IMR-90 (cell line): ENCODE results near the gene SLC4A1. TPM values are rescaled to one million over a fixed set of nuclear protein-coding genes. Genes with fewer than 3 reads are reported as not detected.

Experiments
- ATAC-seq: fragments of 200-7000 bp; cut with Tn5 transposase; 2 replicates; pipeline ENCODE4 v1.9.1; 2020; ENCODE audit warnings: low read depth, mild to moderate bottlenecking, moderate library complexity
- BruUV-seq: library from RNA; stranded (reverse); fragments of 400-500 nt; replicated peaks from 2 replicates; lab custom pipeline; 2021; lab: Mats Ljungman, UMichigan
- CTCF ChIA-PET: fragments of 300-600 bp; formaldehyde crosslinking; extraction: SDS; loops from one replicate; lab custom pipeline; 2021; ENCODE audit warnings: antibody characterized with exemption; lab: Yijun Ruan, JAX
- POLR2A ChIA-PET: fragments of 300-600 bp; sonication (Branson Sonifier 250); formaldehyde crosslinking; loops from one replicate; lab custom pipeline; 2022; ENCODE audit warnings: antibody characterized with exemption; ENCODE audit not compliant: unreplicated experiment; lab: Charles Lee
- DNase-seq: peaks from one replicate; pipeline ENCODE4 v3.0.0; 2013
- H2AFZ ChIP-seq: replicated peaks from 2 replicates; pipeline ENCODE3; 2013; ENCODE audit warnings: low read length, mild to moderate bottlenecking; ENCODE audit not compliant: poor library complexity
- H2AK5ac ChIP-seq: 2 replicates; pipeline ENCODE4 v1.6.1; 2013; ENCODE audit warnings: low read depth, low read length, inconsistent platforms
- H2AK9ac ChIP-seq: replicated peaks from 2 replicates; pipeline ENCODE3; 2013; ENCODE audit warnings: mild to moderate bottlenecking, low read depth, low read length, moderate library complexity; ENCODE audit not compliant: poor library complexity
- H2BK120ac ChIP-seq: 2 replicates; pipeline ENCODE4 v1.6.1; 2013; ENCODE audit warnings: low read depth, low read length, inconsistent platforms
- H2BK15ac ChIP-seq: 3 replicates; pipeline ENCODE4 v1.6.1; 2013; ENCODE audit warnings: low read depth, low read length, inconsistent platforms
- H2BK20ac ChIP-seq: 2 replicates; pipeline ENCODE4 v1.6.1; 2013; ENCODE audit warnings: low read depth, mild to moderate bottlenecking, inconsistent platforms, low read length, moderate library complexity
- H2BK5ac ChIP-seq: 2 replicates; pipeline ENCODE4 v1.6.1; 2013; ENCODE audit warnings: mild to moderate bottlenecking, low read depth, low read length, inconsistent platforms; ENCODE audit not compliant: poor library complexity, severe bottlenecking
- H3K14ac ChIP-seq: replicated peaks from 2 replicates; pipeline ENCODE4 v1.6.1; 2013; ENCODE audit warnings: low read depth, low read length, inconsistent platforms
- H3K18ac ChIP-seq: 2 replicates; pipeline ENCODE4 v1.6.1; 2013; ENCODE audit warnings: low read depth, low read length, control low read depth
- H3K23ac ChIP-seq: 2 replicates; pipeline ENCODE4 v1.6.1; 2013; ENCODE audit warnings: low read depth, low read length, inconsistent platforms
- H3K27ac ChIP-seq: 2 replicates; pipeline ENCODE4 v1.5.1; 2013; ENCODE audit warnings: mild to moderate bottlenecking, control low read depth, low read length; ENCODE audit not compliant: insufficient read depth
- H3K27me3 ChIP-seq: 2 replicates; pipeline ENCODE4 v1.6.1; 2013; ENCODE audit warnings: low read length; ENCODE audit not compliant: control insufficient read depth, insufficient read depth
- H3K36me3 ChIP-seq: 2 replicates; pipeline ENCODE4 v1.6.1; 2013; ENCODE audit warnings: low read length, mixed read lengths; ENCODE audit not compliant: control insufficient read depth, insufficient read depth
- H3K4ac ChIP-seq: 2 replicates; pipeline ENCODE4 v1.6.1; 2013; ENCODE audit warnings: low read depth, low read length, inconsistent platforms
- H3K4me1 ChIP-seq: 2 replicates; pipeline ENCODE4 v1.6.1; 2013; ENCODE audit warnings: low read length, mixed read lengths; ENCODE audit not compliant: control insufficient read depth, insufficient read depth
- H3K4me2 ChIP-seq: 2 replicates; pipeline ENCODE4 v1.6.1; 2013; ENCODE audit warnings: low read depth, mild to moderate bottlenecking, control low read depth, low read length, moderate library complexity
- H3K4me3 ChIP-seq: 2 replicates; pipeline ENCODE4 v1.5.1; 2013; ENCODE audit warnings: low read depth, mild to moderate bottlenecking, control low read depth, low read length, moderate library complexity; ENCODE audit not compliant: insufficient read depth
- H3K56ac ChIP-seq: 2 replicates; pipeline ENCODE4 v1.6.1; 2013; ENCODE audit warnings: low read length, inconsistent platforms; ENCODE audit not compliant: insufficient read depth; ENCODE audit errors: extremely low read depth
- H3K79me1 ChIP-seq, 2 experiments: 2 replicates each; pipeline ENCODE4 v1.6.1; 2013; ENCODE audit warnings: low read length in 2 of 2, inconsistent platforms in 1 of 2, low read depth in 1 of 2
- H3K9ac ChIP-seq: 2 replicates; pipeline ENCODE4 v1.6.1; 2013; ENCODE audit warnings: low read depth, low read length, control low read depth
- H3K9me1 ChIP-seq: 2 replicates; pipeline ENCODE4 v1.6.1; 2013; ENCODE audit warnings: low read length, inconsistent platforms; ENCODE audit not compliant: insufficient read depth
- H3K9me3 ChIP-seq: 2 replicates; pipeline ENCODE4 v1.6.1; 2013; ENCODE audit warnings: low read length; ENCODE audit not compliant: control insufficient read depth, insufficient read depth
- H4K20me1 ChIP-seq: 2 replicates; pipeline ENCODE4 v1.6.1; 2013; ENCODE audit warnings: low read length, inconsistent platforms; ENCODE audit not compliant: insufficient read depth
- H4K5ac ChIP-seq: 2 replicates; pipeline ENCODE4 v1.6.1; 2013; ENCODE audit warnings: mild to moderate bottlenecking, low read depth, low read length, control low read depth
- H4K8ac ChIP-seq, 2 experiments: 2 replicates each; pipeline ENCODE4 v1.6.1; 2013; ENCODE audit warnings: low read depth in 2 of 2, low read length in 2 of 2, control low read depth in 1 of 2, inconsistent platforms in 1 of 2
- H4K91ac ChIP-seq: 2 replicates; pipeline ENCODE4 v1.6.1; 2013; ENCODE audit warnings: low read depth, low read length, inconsistent platforms; ENCODE audit not compliant: insufficient read depth
- BHLHE40 ChIP-seq: fragments of 150-350 bp; IDR thresholded peaks from 2 replicates; pipeline ENCODE4 v1.6.1; 2016; ENCODE audit warnings: mild to moderate bottlenecking, low read depth, low read length
- CEBPB ChIP-seq: IDR thresholded peaks from 2 replicates; pipeline ENCODE4 v1.6.1; 2012; ENCODE audit warnings: low read depth, low read length, improper control_type of control experiment
- CHD1 ChIP-seq: IDR thresholded peaks from 2 replicates; pipeline ENCODE4 v1.6.1; 2012; ENCODE audit warnings: low read depth, low read length, improper control_type of control experiment
- FOS ChIP-seq: fragments of 150-350 bp; IDR thresholded peaks from 2 replicates; pipeline ENCODE4 v1.6.1; 2016; ENCODE audit warnings: low read depth, low read length
- MAFK ChIP-seq: IDR thresholded peaks from 2 replicates; pipeline ENCODE4 v1.6.1; 2012; ENCODE audit warnings: low read depth, low read length, improper control_type of control experiment
- MAZ ChIP-seq: IDR thresholded peaks from 2 replicates; pipeline ENCODE4 v1.6.1; 2012; ENCODE audit warnings: low read depth, mild to moderate bottlenecking, low read length, improper control_type of control experiment, moderate library complexity, borderline replicate concordance
- MXI1 ChIP-seq: IDR thresholded peaks from 2 replicates; pipeline ENCODE4 v1.6.1; 2012; ENCODE audit warnings: low read depth, mild to moderate bottlenecking, low read length, moderate library complexity, borderline replicate concordance
- NFE2L2 ChIP-seq: fragments of 150-350 bp; IDR thresholded peaks from 2 replicates; pipeline ENCODE4 v1.6.1; 2016; ENCODE audit warnings: low read depth, mild to moderate bottlenecking, low read length
- POLR2A ChIP-seq: IDR thresholded peaks from 2 replicates; pipeline ENCODE4 v1.6.1; 2012; ENCODE audit warnings: mild to moderate bottlenecking, low read depth, low read length
- RAD21 ChIP-seq: IDR thresholded peaks from 2 replicates; pipeline ENCODE4 v1.6.1; 2012; ENCODE audit warnings: low read length, improper control_type of control experiment
- RCOR1 ChIP-seq: IDR thresholded peaks from 2 replicates; pipeline ENCODE4 v1.6.1; 2012; ENCODE audit warnings: mild to moderate bottlenecking, low read length, improper control_type of control experiment; ENCODE audit not compliant: insufficient replicate concordance
- RFX5 ChIP-seq: IDR thresholded peaks from 2 replicates; pipeline ENCODE4 v1.8.0; 2012; ENCODE audit warnings: low read depth, mild to moderate bottlenecking, low read length, moderate library complexity
- SMC3 ChIP-seq: fragments of 150-350 bp; IDR thresholded peaks from 2 replicates; pipeline ENCODE4 v1.6.1; 2016; ENCODE audit warnings: low read depth, mild to moderate bottlenecking, antibody characterized with exemption, low read length, moderate library complexity
- USF2 ChIP-seq: fragments of 150-350 bp; IDR thresholded peaks from 2 replicates; pipeline ENCODE4 v1.6.1; 2017; ENCODE audit warnings: mild to moderate bottlenecking, antibody characterized with exemption, low read length, low read depth
- dilution Hi-C: fragments of 300-500 bp; cut with HindIII; formaldehyde crosslinking; loops from one replicate; pipeline ENCODE4 v1.14.3; 2018; ENCODE audit warnings: low sequenced_read_pairs; ENCODE audit not compliant: unreplicated experiment
- in situ Hi-C: fragments of 300-500 bp; cut with MboI; formaldehyde crosslinking; loops from 3 replicates; pipeline ENCODE4 v1.14.3; 2019; ENCODE audit warnings: low sequenced_read_pairs, inconsistent platforms, mixed read lengths
- intact Hi-C: fragments of 100-400 bp; cut with micrococcal nuclease; formaldehyde crosslinking; loops from 2 replicates; pipeline ENCODE4 v1.10.0; 2022
- polyA plus RNA-seq, 3 experiments: library from polyadenylated mRNA; depleted of rRNA; stranded (reverse); fragments of >200 nt; gene quantifications; 2 replicates each; pipeline ENCODE4 v1.2.3, GENCODE V29; 2012; ENCODE audit warnings: low replicate concordance in 1 of 3
- total RNA-seq: library from RNA; depleted of rRNA; stranded (reverse); fragments of >200 nt; gene quantifications from 2 replicates; pipeline ENCODE4 v1.2.3, GENCODE V29; 2012
- TF ChIP-seq, protein P1 (sequence below): conservative IDR thresholded peaks from 2 replicates; pipeline ENCODE4 v1.5.1; 2012; ENCODE audit warnings: mild to moderate bottlenecking, low read depth, low read length, improper control_type of control experiment
- TF ChIP-seq, protein P2 (sequence below): fragments of 150-350 bp; IDR thresholded peaks from 2 replicates; pipeline ENCODE4 v1.6.1; 2016; ENCODE audit warnings: low read depth, mild to moderate bottlenecking, low read length, moderate library complexity, borderline replicate concordance

SLC4A1 gene
- total and polyA plus RNA-seq, 2 of the 4 experiments (the other 2 are of a cell fraction), result not detected

DNA sequence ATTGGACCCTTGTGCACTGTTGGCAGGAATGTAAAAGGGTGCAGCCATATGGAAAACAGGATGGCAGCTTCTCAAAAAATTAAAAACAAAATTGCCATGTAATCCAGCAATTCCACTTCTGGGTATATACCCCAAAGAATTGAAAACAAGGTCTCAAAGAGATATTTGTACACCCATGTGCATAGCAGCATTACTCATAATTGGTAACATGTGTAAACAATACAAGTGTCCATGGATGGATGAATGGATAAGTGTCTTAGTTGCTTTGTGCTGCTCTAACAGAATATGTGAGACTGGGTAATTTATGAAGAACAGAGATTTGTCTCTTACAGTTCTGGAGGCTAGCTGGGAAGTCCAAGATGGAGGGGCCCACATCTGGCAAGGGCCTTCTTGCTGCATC, 36.7 kb upstream of the SLC4A1 start:
- H3K9me3 ChIP-seq, result no peaks in the 10 kb centered on the region
- no peak overlapping the region for H2AK5ac ChIP-seq
- no peak overlapping the region for H2BK120ac ChIP-seq
- no peak overlapping the region for H3K18ac ChIP-seq
- no peak overlapping the region for H3K56ac ChIP-seq
- ChIA-PET POLR2A (interaction anchor here (0.6 kb wide), 1 partner anchor 28 kb away, joined by 7 read pairs; no protein-coding TSS in a partner anchor), CTCF (no interaction called here)
- no peaks in the 10 kb centered on the region for H3K36me3 ChIP-seq
- peaks cover 37% of the 10 kb centered on the region for H3K27me3 ChIP-seq
- no peak for TF ChIP-seq FOS
- TF ChIP-seq RCOR1, result no peak
- TF ChIP-seq RAD21, result no peak
- no peak for TF ChIP-seq CEBPB
- no peak for TF ChIP-seq SMC3
- no peak for TF ChIP-seq MAZ
- TF ChIP-seq MAFK, result no peak
- TF ChIP-seq NFE2L2, result no peak
- TF ChIP-seq RFX5, result no peak
- TF ChIP-seq, protein P1, sequence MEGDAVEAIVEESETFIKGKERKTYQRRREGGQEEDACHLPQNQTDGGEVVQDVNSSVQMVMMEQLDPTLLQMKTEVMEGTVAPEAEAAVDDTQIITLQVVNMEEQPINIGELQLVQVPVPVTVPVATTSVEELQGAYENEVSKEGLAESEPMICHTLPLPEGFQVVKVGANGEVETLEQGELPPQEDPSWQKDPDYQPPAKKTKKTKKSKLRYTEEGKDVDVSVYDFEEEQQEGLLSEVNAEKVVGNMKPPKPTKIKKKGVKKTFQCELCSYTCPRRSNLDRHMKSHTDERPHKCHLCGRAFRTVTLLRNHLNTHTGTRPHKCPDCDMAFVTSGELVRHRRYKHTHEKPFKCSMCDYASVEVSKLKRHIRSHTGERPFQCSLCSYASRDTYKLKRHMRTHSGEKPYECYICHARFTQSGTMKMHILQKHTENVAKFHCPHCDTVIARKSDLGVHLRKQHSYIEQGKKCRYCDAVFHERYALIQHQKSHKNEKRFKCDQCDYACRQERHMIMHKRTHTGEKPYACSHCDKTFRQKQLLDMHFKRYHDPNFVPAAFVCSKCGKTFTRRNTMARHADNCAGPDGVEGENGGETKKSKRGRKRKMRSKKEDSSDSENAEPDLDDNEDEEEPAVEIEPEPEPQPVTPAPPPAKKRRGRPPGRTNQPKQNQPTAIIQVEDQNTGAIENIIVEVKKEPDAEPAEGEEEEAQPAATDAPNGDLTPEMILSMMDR, result no peak
- no peak for TF ChIP-seq MXI1
- TF ChIP-seq BHLHE40, result no peak
- TF ChIP-seq CHD1, result no peak
- TF ChIP-seq, protein P2, sequence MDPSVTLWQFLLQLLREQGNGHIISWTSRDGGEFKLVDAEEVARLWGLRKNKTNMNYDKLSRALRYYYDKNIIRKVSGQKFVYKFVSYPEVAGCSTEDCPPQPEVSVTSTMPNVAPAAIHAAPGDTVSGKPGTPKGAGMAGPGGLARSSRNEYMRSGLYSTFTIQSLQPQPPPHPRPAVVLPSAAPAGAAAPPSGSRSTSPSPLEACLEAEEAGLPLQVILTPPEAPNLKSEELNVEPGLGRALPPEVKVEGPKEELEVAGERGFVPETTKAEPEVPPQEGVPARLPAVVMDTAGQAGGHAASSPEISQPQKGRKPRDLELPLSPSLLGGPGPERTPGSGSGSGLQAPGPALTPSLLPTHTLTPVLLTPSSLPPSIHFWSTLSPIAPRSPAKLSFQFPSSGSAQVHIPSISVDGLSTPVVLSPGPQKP, result no peak
- TF ChIP-seq USF2, result no peak
- TF ChIP-seq POLR2A, result no peak
- no peaks in the 10 kb centered on the region for H4K20me1 ChIP-seq
- DNase-seq (no peak), ATAC-seq (no peak)
- H2AK9ac ChIP-seq, result no peak overlapping the region
- dilution Hi-C loops, result no loop called here
- peaks cover 4% of the 10 kb centered on the region; the same call in 1 of the 2 replicates for H3K4me1 ChIP-seq
- H3K4me3 ChIP-seq, result no peak overlapping the region
- H4K8ac ChIP-seq, result no peak overlapping the region
- no peak overlapping the region for H3K4ac ChIP-seq
- no peak overlapping the region for H2AFZ ChIP-seq
- no peak overlapping the region for H2BK20ac ChIP-seq
- no peak overlapping the region for H3K23ac ChIP-seq
- no peak overlapping the region for H3K9ac ChIP-seq
- no peak overlapping the region for H4K91ac ChIP-seq
- H2BK5ac ChIP-seq, result no peak overlapping the region
- BruUV-seq, result no TSS peak
- H3K27ac ChIP-seq, result no peak overlapping the region
- H2BK15ac ChIP-seq, result no peak overlapping the region
- no peak overlapping the region for H4K5ac ChIP-seq
- H3K79me1 ChIP-seq, result no peaks in the 10 kb centered on the region
- H3K14ac ChIP-seq, result no peak overlapping the region
- in situ Hi-C loops, result no loop called here
- intact Hi-C loops, result loop anchor here (5.0 kb wide), 1 partner anchor 82 kb away; no protein-coding TSS in a partner anchor
- no peak overlapping the region for H3K4me2 ChIP-seq
- H3K9me1 ChIP-seq, result no peaks in the 10 kb centered on the region
